CD4-positive, alpha-beta T cell treated with Interleukin-2 at 100 ng/mL for 4 hours (primary cell): ENCODE data around the gene LCA5.
"Not testable (repeated sequence)": the region's sequence is repeated elsewhere in the genome, so short reads cannot be mapped to it uniquely, and the experiment has no call there.

Experiments
- DNase-seq: peaks from one replicate; pipeline ENCODE4 v3.0.0-alpha.2; 2020; ENCODE audit warnings: low spot score

LCA5 gene

DNA sequence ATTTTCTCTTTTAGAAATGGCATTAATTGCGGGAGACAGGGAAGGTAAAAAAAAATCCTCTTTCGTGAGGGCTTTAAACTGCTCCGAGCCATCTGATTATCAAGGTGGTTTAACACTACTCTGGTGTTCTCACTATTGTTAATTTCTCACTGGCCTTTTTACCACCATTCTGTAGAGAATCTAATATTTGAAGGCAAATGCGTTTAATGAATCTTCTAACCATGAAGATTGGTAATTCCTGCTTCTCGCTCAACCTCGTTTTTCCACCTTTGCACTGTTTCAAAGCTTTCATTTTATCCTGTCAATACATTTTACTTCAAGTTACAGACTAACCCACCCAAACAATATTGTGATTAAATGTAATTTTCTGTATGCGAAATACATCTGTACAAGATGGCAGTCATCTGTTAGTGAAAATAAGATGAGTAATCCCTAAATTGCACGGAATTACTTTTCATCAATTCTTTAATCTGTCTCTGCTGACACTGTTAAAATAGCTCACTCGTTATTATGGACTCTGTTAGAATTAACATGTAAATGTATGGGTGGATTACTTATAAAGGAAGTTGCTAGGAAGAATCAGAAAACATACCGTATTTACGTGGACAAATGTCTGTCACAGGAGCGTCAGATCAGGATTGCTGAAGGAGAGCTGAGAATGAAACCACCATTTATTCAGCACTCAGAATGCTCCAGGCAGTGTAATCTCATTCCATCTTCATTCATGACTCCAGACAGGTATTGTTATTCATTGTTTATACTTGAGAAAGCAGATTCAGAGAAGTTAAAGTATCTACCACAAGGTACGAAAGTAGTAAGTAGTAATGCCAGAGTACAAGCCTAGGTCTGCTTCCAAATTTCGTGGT is 1.1 kb upstream of the LCA5 start:
- no peak for DNase-seq

- no peak for DNase-seq
Measured at GRCh38 chr6:79536585-79536953, 661 bp downstream of the LCA5 start.

GRCh38 chr6:79529567-79529966 is 7.7 kb downstream of the LCA5 start:
- DNase-seq = not testable (repeated sequence)

- DNase-seq = no peak
Measured at GRCh38 chr6:79526897-79527296, 10.3 kb downstream of the LCA5 start.

- DNase-seq = no peak
Measured at GRCh38 chr6:79525272-79526100, 11.7 kb downstream of the LCA5 start.

DNA sequence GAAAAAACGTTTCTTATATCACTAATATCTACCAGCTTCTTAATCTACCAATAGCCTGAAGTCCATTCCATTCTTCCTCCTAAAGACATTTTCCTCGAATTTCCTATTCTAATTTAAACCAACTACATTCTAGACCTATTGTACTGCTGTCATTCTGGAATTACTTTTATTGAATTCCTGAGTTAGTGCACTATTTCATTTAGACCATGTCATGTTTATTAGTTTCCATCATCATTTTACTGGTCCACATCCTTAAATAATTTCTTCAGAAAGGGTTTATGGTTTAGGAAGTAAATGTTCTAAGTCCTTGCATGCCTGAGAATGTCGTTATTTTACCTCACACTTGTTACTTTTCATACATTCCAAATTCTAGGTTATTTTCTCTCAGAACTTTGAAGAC is 13.2 kb downstream of the LCA5 start:
- DNase-seq = no peak

DNA sequence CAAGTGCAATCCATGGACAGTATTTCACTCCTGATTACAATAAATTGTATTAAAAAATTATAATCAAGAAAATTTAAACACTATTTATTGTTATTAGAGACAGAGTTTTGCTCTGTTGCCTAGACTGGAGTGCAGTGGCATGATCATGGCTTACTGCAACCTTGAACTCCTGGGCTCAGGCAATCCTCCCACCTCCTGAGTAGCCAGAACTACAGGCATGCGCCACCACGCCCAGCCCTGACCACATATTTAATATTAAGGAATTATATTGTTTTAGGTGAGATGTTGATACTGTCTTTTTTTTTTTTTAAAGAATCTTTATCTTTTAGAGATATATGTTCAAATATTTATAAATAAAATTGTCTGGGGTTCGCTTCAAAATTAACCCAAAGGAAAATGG is 14.6 kb downstream of the LCA5 start:
- DNase-seq = no peak

DNA sequence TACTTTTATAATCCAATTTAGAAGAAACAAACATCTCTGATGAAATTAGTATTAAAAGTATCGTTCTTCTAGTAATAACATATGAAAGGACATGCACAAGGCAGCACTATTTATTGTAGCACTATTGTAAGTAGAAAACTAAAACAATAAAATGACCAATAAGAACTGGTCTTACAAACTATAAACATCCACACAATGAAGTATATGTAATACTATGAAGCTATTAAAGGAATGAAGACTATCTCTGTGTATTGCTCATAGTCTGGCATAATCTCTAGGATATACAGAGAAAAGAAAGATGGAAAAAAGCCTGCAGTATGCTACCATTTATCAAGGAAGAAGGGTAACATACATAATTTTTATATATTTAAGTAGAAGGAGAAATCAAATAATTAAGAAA is 16.7 kb downstream of the LCA5 start:
- DNase-seq = no peak

DNA sequence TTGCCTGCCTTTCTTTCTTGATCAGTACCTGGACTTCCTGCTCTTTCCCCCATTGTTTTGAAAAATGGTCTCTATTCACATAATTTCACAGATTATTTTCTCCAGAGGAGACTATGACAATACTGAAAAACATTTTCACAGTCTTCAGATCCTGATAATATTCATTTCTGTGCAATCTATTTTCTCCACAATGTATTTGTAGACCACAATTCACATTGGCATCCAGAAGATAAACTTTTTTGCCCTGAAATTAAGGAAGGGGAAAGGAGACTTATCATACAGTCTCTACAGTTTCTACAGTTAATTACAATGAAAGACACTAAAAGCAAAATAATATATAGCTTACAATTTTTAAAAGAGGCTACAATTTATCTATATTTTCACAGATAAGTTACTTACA is 18.4 kb downstream of the LCA5 start:
- DNase-seq = no peak

DNA sequence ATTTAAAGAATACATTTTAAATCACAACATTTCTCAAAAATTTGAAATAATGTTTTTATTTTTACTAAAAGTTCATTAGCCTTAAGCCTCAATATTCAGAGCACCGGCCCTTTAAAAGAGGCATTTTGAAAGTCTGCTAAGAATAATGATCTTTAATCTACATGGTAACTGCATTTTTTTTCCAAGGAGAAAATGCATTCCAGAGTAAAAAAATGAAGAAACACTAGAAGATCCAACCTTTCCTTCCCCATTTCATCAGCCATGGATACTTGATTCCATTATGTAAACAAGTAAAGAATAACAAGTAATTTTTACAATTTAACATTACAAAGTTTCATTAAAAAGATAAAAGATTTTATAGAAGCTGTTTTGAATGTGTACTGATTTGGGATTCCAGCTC is 21.8 kb downstream of the LCA5 start:
- DNase-seq = no peak

DNA sequence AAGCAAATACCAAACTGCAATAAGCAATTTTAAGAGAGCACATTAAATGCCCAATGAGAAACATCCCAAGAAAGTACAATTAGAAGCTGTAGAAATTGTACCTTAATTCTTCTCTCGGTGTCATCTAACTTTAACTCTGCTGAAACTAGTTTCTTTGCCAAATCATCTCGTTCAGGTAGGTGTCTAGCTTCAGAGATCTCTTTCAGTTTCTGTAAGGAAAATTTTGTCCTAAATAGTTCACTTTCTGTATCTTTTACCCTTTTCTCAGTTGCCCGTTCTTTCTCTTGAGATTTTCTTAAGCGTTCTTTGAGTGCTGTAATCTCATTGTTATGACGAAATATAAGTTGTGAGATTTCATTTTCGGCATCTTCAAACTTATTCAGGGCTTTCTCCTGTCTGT is 24.1 kb downstream of the LCA5 start:
- DNase-seq = no peak

DNA sequence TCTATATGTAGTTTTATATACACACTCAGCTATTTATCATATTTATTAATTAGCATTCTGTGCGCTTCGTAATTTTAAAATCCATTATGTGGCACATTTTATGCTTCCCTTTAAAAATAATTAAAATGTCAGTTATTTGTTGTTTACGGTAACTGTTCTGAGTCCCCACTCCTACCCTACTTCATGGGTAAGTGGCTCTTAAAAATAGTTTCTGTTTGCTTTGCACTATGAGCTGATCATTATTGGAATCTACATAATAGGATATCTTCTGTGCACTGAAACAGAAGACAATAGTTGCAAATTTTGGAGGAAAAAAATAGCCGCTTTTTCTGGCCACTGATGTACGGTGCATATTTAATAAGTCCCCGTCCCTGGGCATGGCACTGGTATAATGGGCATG is 25.2 kb downstream of the LCA5 start:
- no peak for DNase-seq

DNA sequence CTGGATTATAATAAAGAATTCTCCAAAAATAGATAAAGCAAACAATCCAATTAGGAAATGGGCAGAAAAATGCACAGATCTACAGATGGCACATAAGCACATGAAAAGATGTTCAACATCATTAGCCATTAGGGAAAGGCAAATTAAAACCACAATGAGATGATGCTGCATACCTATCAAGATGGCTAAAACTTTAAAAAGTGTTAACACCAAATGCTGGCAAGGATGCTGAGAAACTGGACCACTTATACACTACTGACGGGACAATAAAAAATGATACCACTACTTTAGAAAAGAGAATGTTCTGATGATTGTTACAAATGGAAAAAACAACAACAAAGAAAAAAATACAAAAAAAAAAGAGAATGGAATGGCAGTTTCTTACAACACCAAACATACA is 26.5 kb downstream of the LCA5 start:
- no peak for DNase-seq

- no peak for DNase-seq
Measured at GRCh38 chr6:79506251-79506650, 31.0 kb downstream of the LCA5 start.

DNA sequence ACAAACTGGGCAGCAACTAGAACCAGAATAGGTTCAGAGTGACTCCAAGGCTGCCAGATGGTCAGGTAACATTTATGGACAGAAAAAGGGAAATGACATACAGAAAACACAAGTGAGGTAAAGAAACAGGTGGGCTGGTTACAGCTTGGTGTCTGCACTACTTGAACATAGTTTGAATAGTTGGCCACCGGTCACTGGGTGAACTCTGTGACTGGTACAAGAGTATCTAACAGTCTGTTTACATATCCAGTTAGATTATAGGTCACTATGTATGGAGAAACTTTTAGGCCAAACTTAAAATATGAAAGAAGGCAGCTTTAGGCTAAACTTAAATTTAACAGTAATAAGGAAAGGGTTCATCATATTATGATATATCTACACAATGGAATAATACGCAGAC is 32.9 kb downstream of the LCA5 start:
- no peak for DNase-seq

DNA sequence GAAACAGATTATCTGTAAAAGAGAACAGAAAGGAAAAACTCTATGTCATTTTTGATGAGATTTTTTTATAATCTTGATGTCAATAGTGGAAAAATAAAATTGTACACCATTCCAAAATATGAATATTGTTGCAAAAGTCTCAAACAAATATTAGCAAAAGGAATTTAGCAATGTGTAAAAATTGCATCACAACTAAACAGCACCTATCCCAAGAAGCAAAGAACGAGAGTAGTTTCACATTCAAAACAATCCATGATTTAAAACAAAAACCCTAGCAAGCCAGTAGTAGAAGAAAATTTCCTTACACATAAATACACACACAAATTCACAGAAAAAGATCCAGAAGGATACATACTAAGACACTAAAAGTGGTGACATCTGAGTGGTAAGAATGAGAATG is 38.4 kb downstream of the LCA5 start:
- DNase-seq = no peak

- no peak for DNase-seq
Measured at GRCh38 chr6:79495246-79495645, 42.0 kb downstream of the LCA5 start.

DNA sequence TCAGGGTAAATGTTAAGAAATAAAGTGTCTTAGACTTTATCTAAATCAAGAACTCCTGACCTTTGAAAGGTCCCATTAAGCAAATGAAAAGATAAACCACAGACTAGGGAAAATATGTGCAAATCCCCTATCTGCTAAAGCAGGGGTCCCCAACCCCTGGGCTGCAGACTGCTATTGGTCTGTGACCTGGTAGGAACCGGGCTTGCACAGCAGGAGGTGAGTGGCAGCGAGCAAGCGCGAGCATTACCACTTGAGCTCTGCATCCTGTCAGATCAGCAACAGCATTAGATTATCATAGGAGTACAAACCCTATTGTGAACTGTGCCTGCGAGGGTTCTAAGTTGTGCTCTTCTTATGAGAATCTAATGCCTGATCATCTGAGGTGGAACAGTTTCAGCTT is 42.4 kb downstream of the LCA5 start:
- no peak for DNase-seq

DNA sequence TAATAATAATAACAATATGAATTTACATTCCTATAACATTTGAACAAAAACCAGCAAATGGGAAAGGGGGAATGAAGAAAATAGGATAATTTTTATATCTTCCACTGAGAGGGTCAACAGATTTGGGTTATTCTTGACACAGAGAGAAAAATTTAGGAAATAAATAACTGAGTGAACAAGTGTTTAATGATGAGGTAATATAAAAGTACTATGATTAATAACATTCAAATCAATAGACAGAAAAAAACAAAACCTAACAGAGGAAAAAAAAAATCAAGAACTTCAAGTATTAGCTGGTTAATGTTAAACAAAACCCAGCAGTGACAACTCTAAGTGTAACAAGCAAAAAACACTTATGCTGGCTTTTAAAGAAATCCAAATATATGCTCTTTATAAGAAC is 66.5 kb downstream of the LCA5 start:
- DNase-seq = no peak

DNA sequence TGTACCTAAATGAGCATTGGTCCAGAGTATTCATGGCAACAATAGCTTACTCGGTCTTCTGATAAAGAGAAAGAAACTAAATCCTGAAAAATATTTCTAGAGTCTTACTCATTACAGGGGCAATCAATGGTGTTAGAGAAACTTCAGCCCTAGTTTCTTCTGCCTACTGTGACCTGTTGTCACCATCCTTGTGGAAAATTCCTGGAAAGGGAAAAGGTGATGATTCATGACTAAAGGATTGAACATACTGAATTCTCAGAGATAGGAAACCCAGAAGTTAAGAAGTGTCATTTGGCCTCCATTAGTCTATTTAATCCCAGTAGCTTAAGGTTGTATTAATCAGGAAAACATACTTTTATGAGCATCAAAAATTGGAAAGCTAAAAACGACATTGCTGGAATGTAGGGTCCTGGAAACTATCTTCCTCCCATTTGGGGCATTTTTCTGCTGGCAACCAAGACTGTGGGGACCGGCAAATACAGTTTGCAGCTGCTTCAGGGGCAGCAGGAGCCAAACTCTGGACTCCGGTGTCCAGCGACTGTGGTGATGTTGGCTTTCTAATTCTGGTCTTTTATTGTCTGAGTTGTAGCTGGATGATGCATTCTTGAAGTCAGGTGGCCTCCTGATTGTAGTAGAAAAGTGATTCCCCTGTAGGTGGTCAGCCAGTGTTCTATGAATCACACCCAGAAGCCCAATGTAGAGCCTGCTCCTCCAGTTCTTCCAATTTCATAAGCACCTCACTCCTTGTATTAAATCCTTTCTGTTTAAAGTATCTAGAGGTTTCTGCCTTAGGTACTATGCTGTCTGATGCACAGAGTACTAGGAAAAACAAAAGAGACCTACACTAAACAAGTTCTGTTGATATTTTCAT is 67.6 kb downstream of the LCA5 start:
- DNase-seq = no peak

GRCh38 chr6:79468587-79468986 is 68.6 kb downstream of the LCA5 start:
- no peak for DNase-seq

GRCh38 chr6:79468116-79468515 is 69.1 kb downstream of the LCA5 start:
- DNase-seq = no peak

- DNase-seq = no peak
Measured at GRCh38 chr6:79467716-79468115, 69.5 kb downstream of the LCA5 start.
